Subcutaneous abdominal adipose tissue (tissue), 5 donors: ENCODE results near the gene EPHA5.
A peak's percentile ranks its signal among the peaks of the same experiment; 100 is the strongest.

Source experiments
- H3K27ac ChIP-seq: one replicate; pipeline ENCODE4 v1.7.0; 2013; ENCODE audit warnings: low read depth, mild to moderate bottlenecking, inconsistent platforms, low read length, moderate library complexity
- H3K27me3 ChIP-seq, 5 donors: one replicate each; pipeline ENCODE4 v1.7.0; 2013; ENCODE audit warnings: low read length in 5 of 5, inconsistent platforms in 1 of 5; ENCODE audit not compliant: control insufficient read depth in 5 of 5, insufficient read depth in 4 of 5
- H3K36me3 ChIP-seq, 5 donors: one replicate each; pipeline ENCODE4 v1.7.0; 2013; ENCODE audit warnings: low read length in 5 of 5; ENCODE audit not compliant: control insufficient read depth in 5 of 5, insufficient read depth in 5 of 5
- H3K4me1 ChIP-seq, 5 donors: one replicate each; pipeline ENCODE4 v1.7.0; 2013; ENCODE audit warnings: low read length in 5 of 5, mild to moderate bottlenecking in 3 of 5, moderate library complexity in 1 of 5; ENCODE audit not compliant: control insufficient read depth in 5 of 5, insufficient read depth in 5 of 5
- H3K4me3 ChIP-seq, 5 donors: one replicate each; pipeline ENCODE4 v1.7.0; 2013; ENCODE audit warnings: low read length in 5 of 5, low read depth in 1 of 5
- H3K9ac ChIP-seq, 5 donors: one replicate each; pipeline ENCODE4 v1.7.0; 2013; ENCODE audit warnings: low read length in 5 of 5, mild to moderate bottlenecking in 4 of 5, moderate library complexity in 3 of 5
- H3K9me3 ChIP-seq, 5 donors: one replicate each; pipeline ENCODE4 v1.7.0; 2013; ENCODE audit warnings: low read length in 5 of 5; ENCODE audit not compliant: control insufficient read depth in 5 of 5
- donor health status: healthy.
- donor health status: healthy.
- donor health status: healthy.
- donor health status: healthy.
- donor health status: healthy.

EPHA5 gene

DNA sequence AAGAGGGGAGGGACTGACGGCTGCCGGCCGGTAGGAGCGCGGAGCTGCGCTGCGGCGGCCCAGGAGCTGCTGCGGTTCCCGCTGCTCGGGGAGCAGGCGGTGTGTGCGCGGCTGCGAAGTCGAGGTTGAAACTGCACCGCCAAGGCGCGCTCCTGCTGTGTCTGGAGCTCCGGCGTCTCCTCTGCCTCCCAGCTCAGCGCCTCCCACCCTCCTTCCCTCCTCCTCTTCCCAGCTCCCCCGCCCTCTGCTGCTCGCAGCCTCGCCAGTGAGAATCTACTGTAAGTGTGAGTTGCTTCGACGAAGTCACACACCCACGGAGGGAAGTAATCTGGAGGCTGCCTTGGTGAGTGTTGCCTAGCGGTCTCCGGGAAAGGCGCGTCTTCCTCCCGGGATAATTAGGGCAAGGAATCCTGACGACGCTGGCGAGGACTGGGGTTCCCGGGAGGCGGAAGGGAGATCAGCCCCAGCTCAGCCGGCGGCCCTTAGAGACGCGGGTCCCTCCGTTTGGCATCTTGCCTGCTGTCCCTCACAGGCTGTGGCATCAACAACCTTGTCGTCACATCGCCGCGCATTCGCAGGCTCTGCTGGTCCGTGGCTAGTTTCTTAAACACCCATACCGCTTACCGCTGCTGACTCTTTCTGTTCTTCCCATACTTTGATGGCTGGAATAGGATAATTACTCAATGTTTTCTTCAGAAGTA lies at the start of gene EPHA5:
EPHA5 (minus strand) TSS at position 159 of the 701 bp plus-strand sequence. CDS start 747 bp downstream, outside the sequence.
- peak within 1 kb of the TSS in 1 of 5 donors; percentile 0 for H3K9ac ChIP-seq
- no peaks in the 10 kb centered on the region for H3K36me3 ChIP-seq
- peaks cover 22 to 42% (median 30%) of the 10 kb centered on the region in 5 donors for H3K27me3 ChIP-seq
- peaks cover 4 to 32% (median 29%) of the 10 kb centered on the region in 5 donors for H3K4me1 ChIP-seq
- H3K4me3 ChIP-seq: peak within 1 kb of the TSS; percentile 57 to 73 (median 64)
- H3K27ac ChIP-seq: no peak within 1 kb of the TSS
- no peaks in the 10 kb centered on the region for H3K9me3 ChIP-seq

DNA sequence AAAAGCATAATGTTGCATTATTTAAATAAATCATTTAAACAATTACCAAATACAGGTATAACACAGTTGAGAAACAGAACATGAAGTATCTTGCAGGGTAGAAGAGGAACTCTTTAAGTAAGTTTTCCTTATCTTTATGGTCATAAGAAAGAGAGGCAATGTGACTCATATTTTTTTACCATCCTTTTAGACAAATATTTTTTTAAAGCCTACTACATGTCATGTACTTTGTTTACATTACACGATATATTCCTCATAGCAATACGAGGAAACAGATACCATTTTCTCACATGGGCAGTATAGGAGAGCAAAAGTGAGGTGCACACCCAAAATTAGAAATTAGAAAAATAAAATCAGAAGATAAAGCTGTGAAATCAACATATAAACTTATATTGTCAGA lies 49.3 kb upstream of the EPHA5 start:
- Histone ChIP-seq H3K36me3 (no peaks in the 10 kb centered on the region), H3K9me3 (no peaks in the 10 kb centered on the region), H3K4me3 (no peak overlapping the region), H3K27me3 (no peaks in the 10 kb centered on the region), H3K9ac (no peak overlapping the region), H3K4me1 (no peaks in the 10 kb centered on the region), H3K27ac (no peak overlapping the region)

DNA sequence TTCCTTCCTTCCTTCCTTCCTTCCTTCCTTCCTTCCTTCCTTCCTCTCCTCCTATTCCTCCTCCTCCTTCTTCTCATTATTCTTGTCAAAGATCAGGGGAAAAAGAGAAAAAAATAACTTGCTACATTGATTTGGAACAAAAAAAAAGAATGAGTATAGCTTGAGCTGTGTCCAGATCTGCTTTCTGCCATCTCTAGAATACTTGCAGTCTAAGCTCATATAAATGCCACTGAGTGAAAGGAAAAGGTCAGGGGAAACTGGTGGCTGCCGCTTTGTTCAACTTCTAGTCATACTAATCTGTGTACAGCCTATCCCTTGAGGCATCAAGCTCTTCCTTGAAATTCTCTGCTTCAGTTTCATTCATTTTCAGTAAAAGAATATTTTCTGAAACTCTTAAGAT lies 28.3 kb upstream of the EPHA5 start:
- Histone ChIP-seq H3K4me1 (no peaks in the 10 kb centered on the region), H3K9ac (no peak overlapping the region)

DNA sequence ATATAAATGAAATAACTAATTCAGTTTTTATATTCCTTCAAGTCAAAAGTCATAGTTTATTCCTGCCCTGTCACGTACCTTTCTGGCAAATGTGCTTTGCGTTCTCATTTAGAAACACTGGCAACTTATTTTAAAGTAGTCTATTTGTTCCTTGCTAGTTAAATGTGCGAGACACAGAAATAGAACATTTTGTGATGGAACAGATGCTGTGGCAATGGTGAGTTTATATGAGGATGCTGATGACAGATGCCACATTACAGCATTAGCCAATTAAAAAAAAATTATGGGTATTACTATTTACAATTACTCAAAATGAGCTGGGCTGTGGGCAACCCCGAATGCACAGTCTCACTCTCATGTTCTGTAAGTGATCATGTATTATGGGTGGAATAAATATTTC lies 26.1 kb upstream of the EPHA5 start:
- Histone ChIP-seq H3K4me3 (no peak overlapping the region), H3K4me1 (no peaks in the 10 kb centered on the region), H3K9me3 (no peaks in the 10 kb centered on the region), H3K9ac (no peak overlapping the region), H3K27me3 (no peaks in the 10 kb centered on the region), H3K36me3 (no peaks in the 10 kb centered on the region), H3K27ac (no peak overlapping the region)

More for the DNA sequence above, 28.3 kb upstream of the EPHA5 start:
- Histone ChIP-seq H3K27ac (no peak overlapping the region), H3K9me3 (no peaks in the 10 kb centered on the region), H3K27me3 (no peaks in the 10 kb centered on the region), H3K36me3 (no peaks in the 10 kb centered on the region), H3K4me3 (no peak overlapping the region)

DNA sequence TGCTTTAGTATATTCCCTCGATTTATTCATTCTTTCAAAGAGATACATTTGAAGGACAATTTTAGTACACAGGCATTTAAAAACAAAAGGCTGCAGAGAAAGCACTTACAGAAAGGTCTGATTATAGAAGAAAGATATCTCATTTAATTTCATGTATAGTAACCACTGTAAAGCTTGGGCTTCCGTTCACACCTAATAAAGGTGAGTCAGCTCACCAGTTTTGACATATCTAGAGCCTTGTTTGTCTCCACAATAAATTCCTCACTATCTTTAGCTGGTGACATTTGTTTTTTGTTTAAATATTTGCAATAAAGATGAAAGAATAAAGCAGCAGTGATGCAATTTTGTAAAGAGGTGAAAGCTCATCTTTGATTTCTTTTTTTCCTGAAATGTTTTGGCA lies 1.1 kb upstream of the EPHA5 start:
- Histone ChIP-seq H3K27ac (no peak overlapping the region), H3K36me3 (no peaks in the 10 kb centered on the region), H3K9me3 (no peaks in the 10 kb centered on the region), H3K27me3 (peaks cover 16 to 38% (median 29%) of the 10 kb centered on the region in 5 donors), H3K9ac (no peak overlapping the region), H3K4me1 (peaks cover 4 to 32% (median 29%) of the 10 kb centered on the region in 5 donors), H3K4me3 (no peak overlapping the region)

DNA sequence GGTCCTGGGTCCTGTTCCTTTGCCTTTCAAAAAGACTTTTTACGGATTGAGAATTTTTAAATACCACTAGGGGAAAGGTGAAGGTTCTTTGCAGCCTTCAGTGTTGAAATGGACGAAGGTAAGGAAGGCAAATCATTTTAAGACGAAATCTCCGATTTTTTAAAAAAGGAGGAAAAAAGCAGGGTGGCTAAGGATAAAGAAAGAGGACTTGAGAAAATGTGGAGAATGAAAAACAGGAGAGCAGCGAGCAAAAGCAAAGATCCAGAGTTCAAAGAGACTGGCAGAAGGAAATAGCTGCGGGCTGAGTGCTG lies 314 bp downstream of the EPHA5 start:
- H3K9ac ChIP-seq: peak overlapping the region in 1 of 5 donors; percentile 0

DNA sequence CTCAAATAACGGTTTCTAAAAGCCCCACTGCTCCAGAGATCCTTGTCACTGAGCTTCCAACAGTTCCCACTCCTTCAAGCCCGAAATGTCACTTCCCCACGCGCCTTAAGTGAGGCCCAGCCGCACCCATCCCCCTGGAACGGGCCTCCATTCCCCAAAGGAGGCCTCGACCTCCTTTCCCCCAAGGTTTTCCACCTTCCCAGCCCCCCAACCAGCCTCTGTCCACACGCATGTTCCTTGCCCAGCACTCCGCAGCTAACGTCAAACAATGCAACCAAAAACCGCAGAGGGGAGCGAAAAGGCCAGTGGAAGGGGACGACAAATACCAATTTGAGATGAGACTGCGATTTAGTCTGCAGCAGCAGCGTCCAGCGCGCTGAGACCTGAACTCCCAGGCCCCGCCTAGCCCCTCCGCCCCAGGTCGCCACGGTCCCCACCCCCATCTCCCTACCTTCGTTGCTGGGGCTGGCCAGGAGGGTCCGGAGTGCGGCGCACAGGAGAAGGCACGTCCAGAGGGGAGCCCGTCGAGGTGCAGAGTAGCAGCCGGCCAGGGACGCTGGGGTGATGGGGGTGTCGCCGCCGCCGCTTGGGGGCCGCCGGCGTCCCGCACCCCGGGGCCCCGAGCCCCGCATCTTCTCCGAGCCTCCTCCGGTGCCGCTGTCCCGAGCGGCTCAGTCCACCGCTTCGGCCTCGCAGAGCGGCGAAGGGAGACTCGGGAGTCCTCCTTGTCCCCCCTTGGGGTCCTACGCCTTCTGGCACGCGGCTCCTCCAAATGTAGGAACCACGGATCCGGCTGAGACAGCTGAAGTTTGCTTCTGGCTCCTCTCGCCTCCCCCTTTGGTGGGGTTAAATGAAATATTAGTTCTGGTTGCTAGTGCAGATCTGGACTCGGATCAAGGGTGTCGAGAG lies 924 bp downstream of the EPHA5 start:
- H3K9me3 ChIP-seq: no peaks in the 10 kb centered on the region
- H3K27me3 ChIP-seq: peaks cover 22 to 42% (median 30%) of the 10 kb centered on the region in 5 donors
- no peaks in the 10 kb centered on the region for H3K36me3 ChIP-seq
- H3K4me3 ChIP-seq: peak overlapping the region; percentile 57 to 73 (median 64)
- peak overlapping the region in 1 of 5 donors; percentile 0 for H3K9ac ChIP-seq
- peaks cover 4 to 32% (median 29%) of the 10 kb centered on the region in 5 donors for H3K4me1 ChIP-seq
- H3K27ac ChIP-seq: no peak overlapping the region

More for the DNA sequence above, 314 bp downstream of the EPHA5 start:
- Histone ChIP-seq H3K36me3 (no peaks in the 10 kb centered on the region), H3K27me3 (peaks cover 22 to 42% (median 30%) of the 10 kb centered on the region in 5 donors), H3K27ac (no peak overlapping the region), H3K9me3 (no peaks in the 10 kb centered on the region), H3K4me3 (peak overlapping the region; percentile 32 to 67 (median 58)), H3K4me1 (peaks cover 4 to 32% (median 29%) of the 10 kb centered on the region in 5 donors)

DNA sequence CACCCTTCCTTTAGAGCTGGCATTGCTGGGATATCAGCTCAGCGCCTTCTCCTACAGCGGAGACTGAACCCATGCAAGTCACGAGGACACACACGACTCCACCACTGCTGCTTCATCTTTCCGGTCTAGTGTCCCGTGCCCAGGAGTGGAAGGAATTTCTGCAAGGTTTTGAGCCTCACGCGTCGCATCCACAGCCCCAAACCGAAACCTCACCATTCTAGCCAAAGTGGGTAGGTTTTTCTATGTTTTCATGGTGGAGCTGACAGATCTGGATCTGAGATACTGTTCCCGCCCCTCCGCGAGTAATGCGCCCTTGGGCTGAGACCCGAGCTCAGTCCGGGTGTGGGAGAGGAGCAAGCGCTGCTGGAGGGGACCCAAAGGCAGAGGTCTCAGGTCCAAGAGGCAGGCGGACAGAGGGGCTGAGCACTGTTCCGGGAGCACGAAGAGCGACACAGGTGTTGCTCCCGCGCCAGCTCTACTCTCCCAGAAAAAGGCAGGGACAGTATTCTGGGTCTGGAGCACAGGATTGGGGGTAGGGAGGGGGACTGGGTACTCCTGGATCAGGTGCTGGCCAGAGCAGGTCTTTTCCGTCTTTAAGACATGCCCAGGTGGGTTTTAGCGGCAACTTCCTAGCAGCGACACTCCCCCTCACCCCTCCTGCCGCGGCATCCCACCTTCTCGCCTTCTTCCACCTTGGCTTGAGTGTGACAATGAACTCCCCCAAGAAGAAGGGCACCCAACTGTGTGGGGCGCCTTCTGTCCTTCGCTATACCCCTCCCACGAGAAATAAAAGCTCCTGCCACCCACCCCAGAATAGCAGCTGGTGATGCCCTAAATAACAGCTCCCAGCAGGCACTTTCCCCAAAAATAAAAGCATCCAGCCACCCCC lies 1.8 kb downstream of the EPHA5 start:
- H3K27me3 ChIP-seq: peaks cover 22 to 42% (median 30%) of the 10 kb centered on the region in 5 donors
- no peaks in the 10 kb centered on the region for H3K9me3 ChIP-seq
- H3K4me3 ChIP-seq: peak overlapping the region; percentile 47 to 73 (median 62)
- H3K36me3 ChIP-seq: no peaks in the 10 kb centered on the region
- no peak overlapping the region for H3K9ac ChIP-seq
- H3K4me1 ChIP-seq: peaks cover 4 to 32% (median 29%) of the 10 kb centered on the region in 5 donors
- H3K27ac ChIP-seq: no peak overlapping the region

DNA sequence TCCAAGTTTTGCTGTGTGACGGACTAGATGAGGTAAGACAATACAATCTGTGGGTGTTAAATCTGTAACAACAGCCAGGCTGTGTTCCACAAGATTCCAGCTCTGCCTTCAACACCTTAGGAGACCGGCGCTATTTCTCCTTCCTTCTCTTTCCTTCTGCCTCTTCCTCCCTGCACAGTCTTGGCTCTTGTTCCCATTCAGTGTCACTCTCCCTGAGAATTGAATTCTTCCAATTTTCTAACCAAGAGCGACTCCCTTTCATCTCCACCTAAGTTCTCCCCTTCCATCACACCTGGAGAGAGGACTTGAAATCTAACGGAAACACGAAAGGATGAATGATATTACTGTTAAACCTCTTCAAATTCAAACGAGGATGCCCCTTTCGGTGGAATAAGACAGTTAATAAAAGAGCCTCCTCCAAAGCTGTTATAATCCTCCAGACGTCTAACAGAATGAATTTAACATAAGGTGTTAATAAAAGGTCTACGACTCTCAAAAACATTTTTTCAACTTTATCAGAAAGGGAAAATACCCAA lies 2.7 kb downstream of the EPHA5 start:
- Histone ChIP-seq H3K36me3 (no peaks in the 10 kb centered on the region), H3K27ac (no peak overlapping the region), H3K4me1 (peaks cover 4 to 32% (median 29%) of the 10 kb centered on the region in 5 donors), H3K9me3 (no peaks in the 10 kb centered on the region), H3K27me3 (peaks cover 22 to 42% (median 30%) of the 10 kb centered on the region in 5 donors), H3K9ac (no peak overlapping the region), H3K4me3 (no peak overlapping the region)
